HG02973 (cell line): ENCODE results near the gene LGI2.
"Not testable (repeated sequence)": the region's sequence is repeated elsewhere in the genome, so short reads cannot be mapped to it uniquely, and the experiment has no call there.

Source experiments
- ATAC-seq: cut with Tn5 transposase; IDR thresholded peaks from one replicate; pipeline ENCODE4 v1.9.1; 2021; ENCODE audit warnings: moderate library complexity; ENCODE audit not compliant: unreplicated experiment

LGI2 gene

GRCh38 chr4:25030277-25031076 lies at the start of gene LGI2:
Gene LGI2 (minus strand): TSS chr4:25030946. CDS start chr4:25030693, 253 bp downstream.
- ATAC-seq: no peak

- no peak for ATAC-seq
These were observed 47.8 kb upstream of the LGI2 start for GRCh38 chr4:25078523-25078922.

- no peak for ATAC-seq
These were observed 46.1 kb upstream of the LGI2 start for GRCh38 chr4:25076625-25077398.

GRCh38 chr4:25075851-25076250 lies 45.1 kb upstream of the LGI2 start:
- ATAC-seq: no peak

GRCh38 chr4:25075129-25075528 lies 44.4 kb upstream of the LGI2 start:
- ATAC-seq: no peak

- ATAC-seq: no peak
These were observed 39.8 kb upstream of the LGI2 start for GRCh38 chr4:25070545-25070944.

- no peak for ATAC-seq
These were observed 38.3 kb upstream of the LGI2 start for GRCh38 chr4:25069014-25069413.

GRCh38 chr4:25068386-25068785 lies 37.6 kb upstream of the LGI2 start:
- no peak for ATAC-seq

GRCh38 chr4:25065932-25066590 lies 35.3 kb upstream of the LGI2 start:
- no peak for ATAC-seq

GRCh38 chr4:25065431-25065858 lies 34.7 kb upstream of the LGI2 start:
- ATAC-seq: no peak

GRCh38 chr4:25064447-25064846 lies 33.7 kb upstream of the LGI2 start:
- not testable (repeated sequence) for ATAC-seq

- no peak for ATAC-seq
These were observed 32.4 kb upstream of the LGI2 start for GRCh38 chr4:25063116-25063515.

- no peak for ATAC-seq
These were observed 31.4 kb upstream of the LGI2 start for GRCh38 chr4:25062098-25062497.

GRCh38 chr4:25061602-25062001 lies 30.9 kb upstream of the LGI2 start:
- ATAC-seq: no peak

- ATAC-seq: no peak
These were observed 30.2 kb upstream of the LGI2 start for GRCh38 chr4:25060963-25061340.

- ATAC-seq: no peak
These were observed 29.7 kb upstream of the LGI2 start for GRCh38 chr4:25060241-25060962.

- ATAC-seq: no peak
These were observed 29.0 kb upstream of the LGI2 start for GRCh38 chr4:25059791-25060190.

GRCh38 chr4:25058796-25059195 lies 28.1 kb upstream of the LGI2 start:
- no peak for ATAC-seq

- no peak for ATAC-seq
These were observed 26.6 kb upstream of the LGI2 start for GRCh38 chr4:25057299-25057698.

GRCh38 chr4:25052037-25052436 lies 21.3 kb upstream of the LGI2 start:
- ATAC-seq: not testable (repeated sequence)

- no peak for ATAC-seq
These were observed 20.8 kb upstream of the LGI2 start for GRCh38 chr4:25051534-25051933.
